CD14-positive monocyte (primary cell): Measurements from ENCODE around the gene AMER1. TPM values are rescaled to one million over a fixed set of nuclear protein-coding genes. Genes with fewer than 3 reads are reported as not detected.
A peak's percentile ranks its signal among the peaks of the same experiment; 100 is the strongest.

Source experiments
- DNase-seq, 3 donors: peaks; one replicate each; pipeline ENCODE4 v3.0.0-alpha.2; 2011 to 2022
- H2AFZ ChIP-seq: 2 replicates; pipeline ENCODE4 v1.6.0; 2012; ENCODE audit warnings: mild to moderate bottlenecking, low read depth, low read length, inconsistent platforms; ENCODE audit not compliant: insufficient read depth, poor library complexity, severe bottlenecking
- H3K27ac ChIP-seq, 2 donors: 1 replicate in 1 of 2; 2 replicates in 1 of 2; pipeline ENCODE4 v1.5.1; 2012 to 2013; ENCODE audit warnings: low read length in 2 of 2, control low read depth in 1 of 2, inconsistent platforms in 1 of 2, low read depth in 1 of 2, mild to moderate bottlenecking in 1 of 2
- H3K27me3 ChIP-seq, 2 donors: one replicate each; pipeline versions ENCODE4 v1.6.0 to v1.6.1; 2011 to 2013; ENCODE audit warnings: low read length in 2 of 2; ENCODE audit not compliant: control insufficient read depth in 2 of 2, insufficient read depth in 2 of 2
- H3K36me3 ChIP-seq, 2 donors: replicated peaks in 1 of 2; 1 replicate in 1 of 2; 2 replicates in 1 of 2; pipeline versions ENCODE4 v1.5.1 to v1.6.1; 2012 to 2013; ENCODE audit warnings: low read length in 2 of 2, control low read depth in 1 of 2, inconsistent platforms in 1 of 2, mild to moderate bottlenecking in 1 of 2; ENCODE audit not compliant: insufficient read depth in 2 of 2, control insufficient read depth in 1 of 2
- H3K4me1 ChIP-seq, 2 donors: 1 replicate in 1 of 2; 2 replicates in 1 of 2; pipeline versions ENCODE4 v1.5.1 to v1.6.1; 2012 to 2013; ENCODE audit warnings: low read length in 2 of 2, control low read depth in 1 of 2, inconsistent platforms in 1 of 2, mild to moderate bottlenecking in 1 of 2, moderate library complexity in 1 of 2; ENCODE audit not compliant: insufficient read depth in 2 of 2, control insufficient read depth in 1 of 2
- H3K4me2 ChIP-seq: replicated peaks from 2 replicates; pipeline ENCODE3; 2012; ENCODE audit warnings: low read length, moderate library complexity, mild to moderate bottlenecking; ENCODE audit not compliant: poor library complexity, severe bottlenecking; ENCODE audit errors: extremely low read depth
- H3K4me3 ChIP-seq, 3 experiments: fragments of 200-600 bp in 1 of 3; sonication (generic) in 1 of 3; replicated peaks in 1 of 3; 1 replicate in 2 of 3; 2 replicates in 1 of 3; pipeline ENCODE4 v1.5.1; 2011 to 2013; ENCODE audit warnings: low read length in 3 of 3, mild to moderate bottlenecking in 3 of 3, control low read depth in 2 of 3, low read depth in 2 of 3, inconsistent platforms in 1 of 3, moderate library complexity in 1 of 3
- H3K79me2 ChIP-seq: 2 replicates; pipeline ENCODE4 v1.6.0; 2012; ENCODE audit warnings: mild to moderate bottlenecking, control low read depth, inconsistent platforms, low read length, moderate library complexity; ENCODE audit not compliant: insufficient read depth
- H3K9ac ChIP-seq: 2 replicates; pipeline ENCODE4 v1.6.0; 2017; ENCODE audit warnings: low read length, mild to moderate bottlenecking; ENCODE audit not compliant: insufficient read depth, poor library complexity, severe bottlenecking
- H3K9me3 ChIP-seq, 2 donors: replicated peaks in 1 of 2; 1 replicate in 1 of 2; 2 replicates in 1 of 2; pipeline versions ENCODE4 v1.5.1 to v1.6.1; 2012 to 2013; ENCODE audit warnings: low read length in 2 of 2, control low read depth in 1 of 2; ENCODE audit not compliant: control insufficient read depth in 1 of 2, insufficient read depth in 1 of 2
- H4K20me1 ChIP-seq: 2 replicates; pipeline ENCODE4 v1.6.0; 2012; ENCODE audit warnings: mild to moderate bottlenecking, low read length, control low read depth, moderate library complexity; ENCODE audit not compliant: insufficient read depth
- H3K27ac Mint-ChIP-seq, 7 donors: one replicate each; pipeline ENCODE4 v1.8.0; 2020; ENCODE audit warnings: mild to moderate bottlenecking in 7 of 7, mixed read lengths in 7 of 7, moderate library complexity in 6 of 7, inconsistent platforms in 2 of 7
- H3K27me3 Mint-ChIP-seq, 3 donors: one replicate each; pipeline ENCODE4 v1.8.0; 2021 to 2022; ENCODE audit warnings: low read depth in 3 of 3, mild to moderate bottlenecking in 3 of 3, mixed read lengths in 3 of 3, moderate library complexity in 3 of 3, inconsistent platforms in 1 of 3
- H3K36me3 Mint-ChIP-seq, 2 donors: one replicate each; pipeline ENCODE4 v1.8.0; 2020; ENCODE audit warnings: mixed read lengths in 2 of 2, inconsistent platforms in 1 of 2, mild to moderate bottlenecking in 1 of 2
- H3K4me1 Mint-ChIP-seq: one replicate; pipeline ENCODE4 v1.8.0; 2020; ENCODE audit warnings: mild to moderate bottlenecking, mixed read lengths
- H3K4me3 Mint-ChIP-seq, 2 donors: one replicate each; pipeline ENCODE4 v1.8.0; 2020; ENCODE audit warnings: mild to moderate bottlenecking in 2 of 2, mixed read lengths in 2 of 2, moderate library complexity in 1 of 2
- H3K9me3 Mint-ChIP-seq, 7 donors: one replicate each; pipeline ENCODE4 v1.8.0; 2020 to 2022; ENCODE audit warnings: mixed read lengths in 7 of 7, mild to moderate bottlenecking in 6 of 7, moderate library complexity in 6 of 7, inconsistent platforms in 2 of 7
- WGBS: methylation state at CpG from one replicate; pipeline ENCODE4 v1.1.5; 2013; ENCODE audit warnings: missing lambda C conversion rate; ENCODE audit not compliant: insufficient coverage; 5-methylcytosine and 5-hydroxymethylcytosine counted together
- intact Hi-C, 2 donors: fragments of 100-400 bp; cut with micrococcal nuclease; formaldehyde crosslinking; loops; one replicate each; pipeline versions ENCODE4 v1.15.0 to v1.15.1; 2023
- polyA plus RNA-seq, 3 donors: library from polyadenylated mRNA; depleted of rRNA in 1 of 3; unstranded in 2 of 3; stranded (reverse) in 1 of 3; fragments of 300-500 nt in 2 of 3; fragments of >200 nt in 1 of 3; fragmentation: Illumina TruSeq in 2 of 3; gene quantifications; 1 replicate in 2 of 3; 2 replicates in 1 of 3; pipeline ENCODE4 v1.2.3, GENCODE V29; 2012 to 2021
- TF ChIP-seq, protein P1 (sequence below): fragments of 200-600 bp; IDR thresholded peaks from one replicate; pipeline ENCODE4 v1.8.0; 2022; ENCODE audit warnings: antibody characterized with exemption, mild to moderate bottlenecking

AMER1 gene
- polyA plus RNA-seq, 3 donors, result 0.02 to 0.97 (median 0.03) TPM

DNA sequence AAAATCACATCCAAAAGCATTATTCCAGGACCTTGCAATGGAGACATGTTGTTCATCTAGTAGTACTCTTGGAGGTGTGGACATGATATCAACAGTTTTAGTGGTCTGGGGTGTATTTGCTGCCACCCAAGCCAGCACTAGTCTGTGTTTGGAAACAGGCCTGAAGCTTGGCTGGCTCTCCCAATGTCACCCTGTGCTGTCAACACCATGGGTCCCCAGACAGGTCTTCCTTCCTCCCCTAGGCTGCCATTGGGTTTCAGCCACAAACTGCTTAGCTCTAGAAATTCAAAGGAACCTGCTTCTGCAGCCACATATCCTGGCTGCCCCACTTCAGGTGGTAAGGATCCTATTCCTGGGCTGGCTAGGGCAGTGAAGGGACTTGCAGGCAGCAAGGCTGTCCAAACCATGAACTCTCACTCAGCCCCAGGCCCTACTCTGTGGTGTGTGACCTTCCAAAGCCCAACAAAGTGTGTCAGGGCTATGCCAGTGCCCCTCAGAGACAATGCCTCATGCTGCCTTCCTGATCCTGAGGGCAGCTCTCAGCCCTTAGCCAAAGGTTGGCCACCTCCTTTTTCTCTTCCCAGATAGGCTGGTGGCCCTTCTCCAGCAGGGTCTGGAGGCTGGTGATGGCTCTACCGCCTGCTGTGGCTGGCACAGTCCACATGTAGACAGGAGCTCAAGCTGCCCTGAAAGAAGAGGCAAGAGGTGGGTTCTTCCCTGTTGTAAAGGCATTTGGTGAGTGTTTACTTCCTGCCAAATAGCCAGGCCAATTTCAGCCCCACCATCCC, 18.3 kb downstream of the AMER1 start:
- no peak overlapping the region for H3K4me3 ChIP-seq
- no peaks in the 10 kb centered on the region for H3K79me2 ChIP-seq
- H3K4me1 ChIP-seq, result no peaks in the 10 kb centered on the region
- H3K4me3 Mint-ChIP-seq, result no peak overlapping the region
- H3K27ac Mint-ChIP-seq, result no peak overlapping the region
- no CpG with 5 or more reads among the region's 1 CpG for WGBS
- H4K20me1 ChIP-seq, result no peaks in the 10 kb centered on the region
- H3K9me3 ChIP-seq, result no peaks in the 10 kb centered on the region
- no peaks in the 10 kb centered on the region for H3K36me3 ChIP-seq
- H3K27me3 ChIP-seq, result no peaks in the 10 kb centered on the region
- no peak overlapping the region for H3K4me2 ChIP-seq
- no peak overlapping the region for H3K27ac ChIP-seq
- H3K9me3 Mint-ChIP-seq, result peaks cover 0 to 5% (median 0%) of the 10 kb centered on the region in 7 donors
- H3K27me3 Mint-ChIP-seq, result peaks cover 0 to 1% (median 0%) of the 10 kb centered on the region in 3 donors
- intact Hi-C loops, result no loop called here
- no peaks in the 10 kb centered on the region for H3K4me1 Mint-ChIP-seq
- no peak overlapping the region for H3K9ac ChIP-seq
- TF ChIP-seq, protein P1, sequence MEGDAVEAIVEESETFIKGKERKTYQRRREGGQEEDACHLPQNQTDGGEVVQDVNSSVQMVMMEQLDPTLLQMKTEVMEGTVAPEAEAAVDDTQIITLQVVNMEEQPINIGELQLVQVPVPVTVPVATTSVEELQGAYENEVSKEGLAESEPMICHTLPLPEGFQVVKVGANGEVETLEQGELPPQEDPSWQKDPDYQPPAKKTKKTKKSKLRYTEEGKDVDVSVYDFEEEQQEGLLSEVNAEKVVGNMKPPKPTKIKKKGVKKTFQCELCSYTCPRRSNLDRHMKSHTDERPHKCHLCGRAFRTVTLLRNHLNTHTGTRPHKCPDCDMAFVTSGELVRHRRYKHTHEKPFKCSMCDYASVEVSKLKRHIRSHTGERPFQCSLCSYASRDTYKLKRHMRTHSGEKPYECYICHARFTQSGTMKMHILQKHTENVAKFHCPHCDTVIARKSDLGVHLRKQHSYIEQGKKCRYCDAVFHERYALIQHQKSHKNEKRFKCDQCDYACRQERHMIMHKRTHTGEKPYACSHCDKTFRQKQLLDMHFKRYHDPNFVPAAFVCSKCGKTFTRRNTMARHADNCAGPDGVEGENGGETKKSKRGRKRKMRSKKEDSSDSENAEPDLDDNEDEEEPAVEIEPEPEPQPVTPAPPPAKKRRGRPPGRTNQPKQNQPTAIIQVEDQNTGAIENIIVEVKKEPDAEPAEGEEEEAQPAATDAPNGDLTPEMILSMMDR, result no peak
- peaks cover 6 to 14% of the 10 kb centered on the region in 2 donors for H3K36me3 Mint-ChIP-seq
- H2AFZ ChIP-seq, result no peak overlapping the region
- DNase-seq, result no peak

- Histone ChIP-seq H3K9ac (no peak overlapping the region), H3K4me2 (no peak overlapping the region), H3K27me3 (no peaks in the 10 kb centered on the region), H3K36me3 (no peaks in the 10 kb centered on the region), H3K79me2 (no peaks in the 10 kb centered on the region), H3K4me3 (no peak overlapping the region), H2AFZ (no peak overlapping the region), H3K4me1 (no peaks in the 10 kb centered on the region), H3K9me3 (no peaks in the 10 kb centered on the region), H3K27ac (no peak overlapping the region), H4K20me1 (no peaks in the 10 kb centered on the region)
- Mint-ChIP-seq H3K27me3 (no peaks in the 10 kb centered on the region), H3K27ac (peak overlapping the region in 1 of 7 donors; percentile 38), H3K4me1 (no peaks in the 10 kb centered on the region), H3K9me3 (no peaks in the 10 kb centered on the region), H3K4me3 (peak overlapping the region in 1 of 2 donors; percentile 53), H3K36me3 (no peaks in the 10 kb centered on the region)
- no peak for DNase-seq
- intact Hi-C loops, result no loop called here
- 100% methylated on average over 1 of the region's 2 CpGs for WGBS
- TF ChIP-seq, protein P1, result no peak
Observed at GRCh38 chrX:64184396-64184795, 21.1 kb downstream of the AMER1 start.
